Upper lobe of left lung (tissue), 4 donors: ENCODE measurements around the gene DGKB.

ENCODE experiments used
- CTCF ChIP-seq, 6 experiments: fragments of 450-650 bp in 4 of 6; fragments of 200-600 bp in 2 of 6; sonication (generic) in 2 of 6; IDR thresholded peaks; one replicate each; pipeline ENCODE4 v1.5.1; 2016 to 2019; ENCODE audit warnings: antibody characterized with exemption in 6 of 6
- EP300 ChIP-seq, 4 donors: sonication (generic); formaldehyde crosslinking; IDR thresholded peaks; one replicate each; pipeline ENCODE4 v1.5.1; 2017; ENCODE audit warnings: antibody characterized with exemption in 4 of 4, control low read depth in 2 of 4
- POLR2A ChIP-seq, 4 donors: fragments of 450-650 bp; IDR thresholded peaks; one replicate each; pipeline ENCODE4 v1.5.1; 2016 to 2017; ENCODE audit warnings: antibody characterized with exemption in 4 of 4, mild to moderate bottlenecking in 2 of 4
- POLR2AphosphoS5 ChIP-seq, 2 donors: sonication (generic); formaldehyde crosslinking; IDR thresholded peaks; one replicate each; pipeline ENCODE4 v1.5.1; 2017; ENCODE audit warnings: antibody characterized with exemption in 2 of 2

- TF ChIP-seq POLR2A (IDR thresholded peaks at IDR 0.05) (no peak), EP300 (IDR thresholded peaks at IDR 0.05) (no peak), CTCF (IDR thresholded peaks at IDR 0.05) (no peak), POLR2AphosphoS5 (IDR thresholded peaks at IDR 0.05) (no peak)
Observed at GRCh38 chr7:14288701-14289100, 613.9 kb downstream of the DGKB start.
